Dedifferentiated amniotic fluid mesenchymal stem cell (primary cell): ENCODE measurements around the gene WRAP73.

Experiments used
- DNase-seq: peaks from one replicate; pipeline ENCODE4 v3.0.0-alpha.2; 2016; ENCODE audit errors: extremely low spot score

WRAP73 gene

DNA sequence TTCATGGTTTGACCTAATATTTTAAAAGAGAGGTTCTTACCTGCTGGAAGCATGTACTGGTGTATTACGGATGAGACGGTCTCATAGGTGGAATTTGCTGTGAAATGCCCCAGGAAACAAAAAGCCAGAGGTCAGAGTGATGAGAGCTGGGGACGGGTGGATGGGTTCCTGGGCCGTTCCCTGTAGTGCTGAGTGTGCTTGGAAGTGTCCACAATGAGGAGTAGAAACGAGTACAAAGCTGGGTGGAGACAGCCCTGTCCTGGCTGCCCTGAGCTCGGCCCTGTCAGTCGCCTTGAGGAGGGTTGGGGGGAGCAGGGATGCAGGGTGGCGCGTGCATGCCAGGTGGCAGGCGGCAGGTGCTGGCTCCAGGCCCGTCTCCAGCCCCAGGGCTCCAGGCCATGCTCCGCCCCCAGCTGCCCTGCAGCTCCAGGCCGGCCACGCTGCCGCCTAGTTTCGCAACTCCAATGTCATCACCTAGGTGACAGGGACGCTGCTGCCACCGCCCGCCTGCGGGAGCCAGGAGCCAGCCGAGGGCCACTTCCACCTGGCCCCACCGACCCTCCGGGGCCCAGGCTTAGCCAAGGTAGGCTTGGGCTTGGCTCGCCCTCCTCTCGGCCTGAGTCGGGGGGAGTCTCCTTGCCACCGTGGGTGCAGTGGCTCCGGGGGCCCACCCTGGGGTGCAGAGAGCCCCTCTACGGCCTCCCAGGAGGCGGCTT, 18.8 kb upstream of the WRAP73 start:
- DNase-seq = no peak

DNA sequence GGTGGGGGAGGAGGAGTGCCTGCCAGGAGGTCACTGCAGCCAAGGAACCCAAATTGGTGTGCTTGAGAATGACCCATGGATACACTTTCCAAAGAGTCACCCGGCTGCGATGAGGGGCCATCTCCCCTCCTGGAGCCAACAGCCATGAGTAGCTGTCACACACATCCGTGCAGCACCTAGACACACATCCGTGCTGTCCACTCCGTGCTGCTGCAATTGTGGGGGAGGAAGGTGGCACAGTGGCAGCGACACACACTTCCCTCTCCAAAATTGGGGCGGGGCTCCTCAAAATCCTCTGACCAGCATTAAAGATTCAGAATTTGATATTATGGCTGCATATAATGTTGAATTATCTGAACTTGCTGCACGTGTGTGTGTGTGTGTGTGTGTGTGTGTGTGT, 18.2 kb upstream of the WRAP73 start:
- no peak for DNase-seq

DNA sequence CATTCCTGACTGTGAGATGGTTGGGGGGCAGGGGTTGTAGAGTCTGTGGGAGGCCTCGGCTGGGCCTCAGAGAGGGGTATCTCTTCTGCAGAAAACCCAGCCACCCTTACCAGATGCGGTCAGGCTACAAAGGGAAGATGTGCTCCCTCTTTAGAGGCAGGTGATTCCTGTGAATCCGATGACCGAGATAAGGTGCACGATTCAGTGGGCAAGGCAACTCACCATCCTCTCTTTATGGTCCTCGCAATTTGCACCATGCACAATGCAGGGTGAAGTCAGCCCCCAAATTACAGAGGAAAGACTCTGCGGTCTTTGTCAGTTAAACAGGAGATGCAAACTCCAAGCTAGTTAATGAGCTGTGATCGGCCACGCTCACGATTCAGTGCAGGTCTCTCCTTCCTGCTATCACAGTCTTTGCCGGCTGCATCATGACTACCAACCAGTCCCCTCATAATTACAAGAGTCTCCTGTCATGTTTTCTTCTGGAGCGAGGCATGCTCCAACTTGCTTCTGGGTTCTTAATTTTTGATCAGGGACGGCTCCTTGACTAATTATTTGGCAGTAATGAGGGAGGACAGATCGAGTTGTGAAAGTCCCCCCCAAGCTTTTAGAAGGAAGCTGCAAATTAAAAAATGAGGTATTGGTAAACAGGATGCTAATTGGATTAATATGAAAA, 14.9 kb upstream of the WRAP73 start:
- DNase-seq = no peak

- no peak for DNase-seq
Observed at GRCh38 chr1:3663999-3664699, 14.2 kb upstream of the WRAP73 start.

DNA sequence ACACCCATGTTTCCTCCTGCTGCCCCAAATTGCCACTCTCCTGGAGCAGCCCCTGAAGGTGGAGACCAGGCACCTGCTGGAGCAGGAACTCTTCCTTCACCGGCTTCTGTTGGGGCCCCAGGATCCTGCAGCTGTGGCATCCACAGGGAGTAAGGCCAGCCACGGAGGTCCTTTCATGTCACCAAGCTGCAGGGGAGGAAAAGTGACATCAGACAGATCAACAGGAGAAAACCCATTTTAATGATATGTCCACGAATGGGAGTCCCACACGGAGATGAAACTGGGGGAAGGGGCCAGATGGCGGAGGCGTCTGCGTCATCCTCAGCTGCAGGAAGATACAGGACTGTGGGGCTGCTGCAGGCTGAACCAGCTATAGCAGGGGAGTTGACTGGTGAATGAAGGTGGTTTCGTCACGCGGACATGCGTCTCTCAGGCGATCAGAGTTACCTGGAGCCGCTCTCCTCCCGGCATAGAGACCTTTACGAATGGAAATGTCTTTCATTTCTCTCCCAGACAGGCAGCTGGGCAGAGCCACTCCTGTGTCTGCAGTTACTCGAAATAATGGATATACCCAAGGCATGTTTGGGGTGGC, 12.3 kb upstream of the WRAP73 start:
- DNase-seq = no peak

- DNase-seq = no peak
Observed at GRCh38 chr1:3661631-3662030, 11.7 kb upstream of the WRAP73 start.

- DNase-seq = no peak
Observed at GRCh38 chr1:3660704-3661103, 10.8 kb upstream of the WRAP73 start.

- DNase-seq = no peak
Observed at GRCh38 chr1:3659093-3659492, 9.2 kb upstream of the WRAP73 start.

- DNase-seq = no peak
Observed at GRCh38 chr1:3658231-3658615, 8.3 kb upstream of the WRAP73 start.

GRCh38 chr1:3657578-3658230, 7.8 kb upstream of the WRAP73 start:
- no peak for DNase-seq

DNA sequence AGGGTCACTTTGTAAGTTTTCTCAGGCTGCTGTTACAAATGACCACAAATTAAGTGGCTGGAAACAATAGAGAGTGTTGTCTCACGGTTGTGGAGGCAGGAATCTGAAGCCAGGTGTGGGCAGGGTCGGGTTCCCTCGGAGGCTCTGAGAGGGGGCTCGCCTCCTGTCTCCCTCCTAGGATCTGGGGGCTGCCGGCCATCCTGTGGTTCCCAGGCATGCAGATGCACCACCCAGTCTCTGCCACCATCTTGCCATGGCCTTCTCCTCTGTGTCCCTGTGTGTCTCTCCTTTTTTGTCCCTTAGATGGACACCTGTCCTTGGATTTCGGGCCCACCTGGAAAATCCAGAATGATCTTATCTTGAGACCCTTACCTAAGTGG, 7.2 kb upstream of the WRAP73 start:
- no peak for DNase-seq

DNA sequence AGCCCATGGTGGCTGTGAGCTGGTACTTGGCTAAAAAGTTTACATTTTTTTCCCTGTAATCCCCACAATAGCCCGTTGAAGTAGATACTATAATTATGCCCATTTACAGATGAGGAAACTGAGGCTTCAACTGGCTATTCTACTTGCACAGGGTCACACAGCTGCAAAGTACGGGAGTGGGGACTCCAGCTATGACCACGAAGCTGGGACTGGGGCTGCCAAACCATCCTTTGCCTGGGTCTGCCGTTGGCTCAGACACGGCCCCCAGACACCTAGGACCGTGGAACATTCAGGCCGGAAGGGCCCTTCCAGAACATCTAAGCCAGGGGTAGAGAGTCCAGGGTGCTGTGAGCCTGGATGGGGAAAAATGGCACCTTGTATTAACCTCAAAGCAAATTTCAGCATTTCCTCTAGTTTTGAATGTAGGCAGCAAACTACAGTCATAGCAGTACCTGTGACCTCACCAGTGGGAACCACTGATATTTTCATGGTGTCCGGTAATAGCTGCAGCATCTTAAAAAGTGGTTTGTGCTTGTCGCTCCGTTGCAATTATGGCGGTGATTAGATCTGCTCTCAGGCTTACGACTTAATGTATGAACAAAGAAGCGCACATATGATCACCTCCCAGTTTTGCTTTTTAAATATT, 6.7 kb upstream of the WRAP73 start:
- DNase-seq = no peak

GRCh38 chr1:3654549-3655281, 4.8 kb upstream of the WRAP73 start:
- no peak for DNase-seq

GRCh38 chr1:3653286-3653618, 3.3 kb upstream of the WRAP73 start:
- no peak for DNase-seq

GRCh38 chr1:3652548-3653285, 2.8 kb upstream of the WRAP73 start:
- no peak for DNase-seq

GRCh38 chr1:3651930-3652547, 2.1 kb upstream of the WRAP73 start, which contains the start of gene TP73:
TSS of gene TP73 (plus strand) at chr1:3652516. CDS start at chr1:3682366, 29,850 bp downstream.
- no peak for DNase-seq

DNA sequence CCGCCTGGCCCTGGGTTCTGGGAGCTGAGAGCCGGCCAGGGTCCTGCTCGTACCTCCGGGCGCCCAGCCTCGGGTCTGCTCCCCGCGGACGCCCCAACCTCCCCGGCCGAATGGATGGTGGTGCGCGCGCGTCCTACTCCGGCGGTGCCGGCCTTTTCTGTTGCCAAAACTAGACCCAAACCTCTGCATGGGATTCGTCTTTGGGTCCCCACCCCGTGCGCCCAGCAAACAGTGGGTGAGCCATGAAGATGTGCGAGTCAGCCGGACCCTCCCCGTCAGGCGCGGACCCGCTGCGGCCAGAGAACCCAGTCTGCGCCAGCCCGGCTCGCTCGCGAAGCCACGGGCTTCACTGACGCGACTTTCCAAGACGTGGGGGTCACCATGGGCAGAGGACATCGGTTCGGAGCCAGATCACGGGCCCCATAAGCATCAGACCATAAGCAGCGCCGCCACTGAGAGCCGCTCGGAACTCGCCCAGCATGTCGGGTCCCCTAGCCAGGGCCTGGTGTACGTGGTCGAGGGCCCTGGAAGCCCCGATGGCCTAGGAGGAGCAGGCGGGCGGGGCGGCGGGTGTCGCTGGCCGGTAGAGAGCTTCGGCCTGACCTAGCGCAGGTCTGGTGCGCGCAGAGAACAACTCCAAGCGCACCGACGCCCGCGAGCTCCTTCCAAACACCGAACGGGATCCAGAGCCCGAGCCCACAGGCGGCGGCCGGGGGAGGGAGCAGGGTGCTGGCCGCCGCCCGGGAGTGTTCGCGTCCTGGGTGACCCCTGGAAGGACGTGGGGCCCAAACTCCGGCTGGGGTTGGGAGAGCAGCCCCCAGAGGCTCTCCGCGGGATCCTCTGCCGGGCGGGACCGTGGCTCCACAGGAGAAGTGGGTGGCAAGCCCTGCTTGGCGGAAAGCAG, 1.4 kb upstream of the WRAP73 start:
- DNase-seq = no peak

DNA sequence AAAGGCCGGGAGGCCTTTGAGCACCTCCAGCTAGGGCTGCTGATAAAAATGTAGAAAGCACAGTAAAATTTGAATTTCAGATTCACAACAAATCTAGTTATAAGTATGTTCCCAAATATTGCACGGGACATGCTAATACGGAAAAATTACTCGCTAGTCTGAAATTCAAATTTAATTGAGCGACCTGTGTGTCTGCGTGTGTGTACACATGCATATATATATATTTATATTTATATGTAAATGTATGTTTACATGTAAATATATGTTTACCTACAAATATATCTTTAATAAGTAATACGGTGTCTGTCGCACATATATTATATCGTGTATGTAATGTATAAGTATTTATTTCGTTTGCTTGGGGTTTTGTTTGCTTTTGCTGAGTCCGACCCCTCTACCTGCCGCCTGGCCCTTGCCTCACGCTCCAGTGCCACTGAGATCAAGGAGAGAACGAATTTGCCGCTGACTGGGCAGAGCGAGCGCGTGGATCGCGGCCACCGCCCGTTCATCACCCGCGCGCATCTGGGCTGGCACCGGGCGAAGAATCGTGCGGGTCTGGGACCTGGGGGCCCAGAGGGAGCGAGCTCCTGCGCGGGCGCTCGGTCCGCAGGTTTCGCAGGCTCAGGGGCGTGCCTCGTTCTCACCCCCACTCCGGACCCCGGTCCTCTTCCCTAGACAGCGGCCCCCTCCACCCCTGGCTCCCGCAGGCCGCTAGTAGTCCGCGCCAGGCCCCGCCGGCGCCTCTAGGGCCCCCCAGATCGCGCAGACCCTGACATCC, 534 bp upstream of the WRAP73 start:
- no peak for DNase-seq
